ENCODE measurements around the gene SGTB.

DNA sequence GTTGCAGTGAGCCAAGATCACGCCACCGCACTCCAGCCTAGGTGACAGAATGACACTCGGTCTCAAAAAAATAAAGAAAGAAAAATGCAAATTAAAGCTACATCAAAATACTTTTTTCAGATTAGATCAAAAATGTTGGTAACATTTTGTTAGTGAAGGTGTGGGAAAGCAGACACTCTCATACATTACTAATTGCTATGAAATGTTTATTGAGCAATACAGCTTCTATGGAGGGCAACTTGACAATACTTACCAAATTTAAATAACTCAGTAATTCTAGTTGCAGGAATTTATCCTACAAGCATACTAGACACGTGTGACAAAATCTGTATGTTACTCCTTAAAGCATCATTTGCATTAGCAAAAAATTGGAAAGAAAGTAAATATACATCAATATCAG, 101.9 kb downstream of the SGTB start:
- no peak for TF ChIP-seq EP300 (IDR thresholded peaks at IDR 0.05)
- TF ChIP-seq, protein P1, sequence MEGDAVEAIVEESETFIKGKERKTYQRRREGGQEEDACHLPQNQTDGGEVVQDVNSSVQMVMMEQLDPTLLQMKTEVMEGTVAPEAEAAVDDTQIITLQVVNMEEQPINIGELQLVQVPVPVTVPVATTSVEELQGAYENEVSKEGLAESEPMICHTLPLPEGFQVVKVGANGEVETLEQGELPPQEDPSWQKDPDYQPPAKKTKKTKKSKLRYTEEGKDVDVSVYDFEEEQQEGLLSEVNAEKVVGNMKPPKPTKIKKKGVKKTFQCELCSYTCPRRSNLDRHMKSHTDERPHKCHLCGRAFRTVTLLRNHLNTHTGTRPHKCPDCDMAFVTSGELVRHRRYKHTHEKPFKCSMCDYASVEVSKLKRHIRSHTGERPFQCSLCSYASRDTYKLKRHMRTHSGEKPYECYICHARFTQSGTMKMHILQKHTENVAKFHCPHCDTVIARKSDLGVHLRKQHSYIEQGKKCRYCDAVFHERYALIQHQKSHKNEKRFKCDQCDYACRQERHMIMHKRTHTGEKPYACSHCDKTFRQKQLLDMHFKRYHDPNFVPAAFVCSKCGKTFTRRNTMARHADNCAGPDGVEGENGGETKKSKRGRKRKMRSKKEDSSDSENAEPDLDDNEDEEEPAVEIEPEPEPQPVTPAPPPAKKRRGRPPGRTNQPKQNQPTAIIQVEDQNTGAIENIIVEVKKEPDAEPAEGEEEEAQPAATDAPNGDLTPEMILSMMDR (IDR thresholded peaks at IDR 0.05): no peak

All from suprapubic skin (tissue), 3 donors.